Breast epithelium (tissue), 3 donors: Measurements from ENCODE around the gene PPIH.

Source experiments
- POLR2A ChIP-seq: fragments of 450-650 bp; IDR thresholded peaks from one replicate; pipeline ENCODE4 v1.6.1; 2016; ENCODE audit warnings: antibody characterized with exemption, mild to moderate bottlenecking, moderate library complexity
- POLR2AphosphoS5 ChIP-seq, 3 donors: sonication (generic); formaldehyde crosslinking; IDR thresholded peaks; one replicate each; pipeline ENCODE4 v1.6.1; 2017; ENCODE audit warnings: antibody characterized with exemption in 3 of 3
- TF ChIP-seq, protein P1 (sequence below), 3 donors: fragments of 450-650 bp; IDR thresholded peaks; one replicate each; pipeline ENCODE4 v1.5.1; 2016 to 2017; ENCODE audit warnings: antibody characterized with exemption in 3 of 3, mild to moderate bottlenecking in 3 of 3, moderate library complexity in 3 of 3

DNA sequence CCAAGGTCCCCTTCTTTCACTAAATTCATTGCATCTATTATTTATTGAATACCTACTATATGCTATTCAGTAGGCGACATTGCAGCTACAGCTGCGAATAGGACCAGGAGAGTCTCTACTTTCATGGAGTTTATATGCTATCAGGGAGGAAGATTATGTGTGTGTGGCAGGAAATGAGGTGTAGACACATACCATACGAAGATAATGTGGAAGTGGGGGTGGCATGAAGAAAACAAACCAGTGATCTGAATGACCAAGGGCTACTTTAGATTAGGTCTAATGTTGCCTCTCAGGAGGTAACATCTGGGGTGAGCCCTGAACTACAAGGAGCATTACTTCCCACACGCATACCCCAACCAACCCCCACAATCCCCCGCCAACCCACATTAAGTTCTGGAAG is 1.0 kb upstream of the PPIH start:
- TF ChIP-seq POLR2AphosphoS5 (IDR thresholded peaks at IDR 0.05) (no peak), POLR2A (no peak)
- TF ChIP-seq, protein P1, sequence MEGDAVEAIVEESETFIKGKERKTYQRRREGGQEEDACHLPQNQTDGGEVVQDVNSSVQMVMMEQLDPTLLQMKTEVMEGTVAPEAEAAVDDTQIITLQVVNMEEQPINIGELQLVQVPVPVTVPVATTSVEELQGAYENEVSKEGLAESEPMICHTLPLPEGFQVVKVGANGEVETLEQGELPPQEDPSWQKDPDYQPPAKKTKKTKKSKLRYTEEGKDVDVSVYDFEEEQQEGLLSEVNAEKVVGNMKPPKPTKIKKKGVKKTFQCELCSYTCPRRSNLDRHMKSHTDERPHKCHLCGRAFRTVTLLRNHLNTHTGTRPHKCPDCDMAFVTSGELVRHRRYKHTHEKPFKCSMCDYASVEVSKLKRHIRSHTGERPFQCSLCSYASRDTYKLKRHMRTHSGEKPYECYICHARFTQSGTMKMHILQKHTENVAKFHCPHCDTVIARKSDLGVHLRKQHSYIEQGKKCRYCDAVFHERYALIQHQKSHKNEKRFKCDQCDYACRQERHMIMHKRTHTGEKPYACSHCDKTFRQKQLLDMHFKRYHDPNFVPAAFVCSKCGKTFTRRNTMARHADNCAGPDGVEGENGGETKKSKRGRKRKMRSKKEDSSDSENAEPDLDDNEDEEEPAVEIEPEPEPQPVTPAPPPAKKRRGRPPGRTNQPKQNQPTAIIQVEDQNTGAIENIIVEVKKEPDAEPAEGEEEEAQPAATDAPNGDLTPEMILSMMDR (IDR thresholded peaks at IDR 0.05) = no peak
